Measurements from ENCODE around the gene CHMP1B. TPM values are rescaled to one million over a fixed set of nuclear protein-coding genes. Genes with fewer than 3 reads are reported as not detected.
"Not testable (repeated sequence)": the region's sequence is repeated elsewhere in the genome, so short reads cannot be mapped to it uniquely, and the experiment has no call there.

Gene CHMP1B
- total RNA-seq, 1 donor from 2014 or later = 44.3 TPM

DNA sequence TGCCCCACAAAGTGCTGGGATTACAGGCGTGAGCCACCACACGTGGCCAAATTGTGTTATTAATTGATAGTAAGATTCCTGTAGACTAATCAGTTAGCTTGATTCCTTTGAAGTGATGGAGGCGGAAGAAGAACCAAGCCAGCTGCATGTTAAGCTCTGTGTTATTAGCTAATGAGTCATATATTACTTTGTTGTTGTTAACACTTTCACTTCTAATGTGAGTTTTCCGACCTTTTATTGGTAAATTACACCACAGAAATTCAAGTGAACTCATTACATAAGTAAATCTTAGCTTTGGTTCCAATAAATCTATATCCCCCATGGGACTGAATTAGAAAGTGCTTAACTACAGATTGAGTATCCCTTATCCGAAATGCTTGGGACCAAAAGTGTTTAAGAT is 20.3 kb downstream of the CHMP1B start:
- no peak for DNase-seq

DNA sequence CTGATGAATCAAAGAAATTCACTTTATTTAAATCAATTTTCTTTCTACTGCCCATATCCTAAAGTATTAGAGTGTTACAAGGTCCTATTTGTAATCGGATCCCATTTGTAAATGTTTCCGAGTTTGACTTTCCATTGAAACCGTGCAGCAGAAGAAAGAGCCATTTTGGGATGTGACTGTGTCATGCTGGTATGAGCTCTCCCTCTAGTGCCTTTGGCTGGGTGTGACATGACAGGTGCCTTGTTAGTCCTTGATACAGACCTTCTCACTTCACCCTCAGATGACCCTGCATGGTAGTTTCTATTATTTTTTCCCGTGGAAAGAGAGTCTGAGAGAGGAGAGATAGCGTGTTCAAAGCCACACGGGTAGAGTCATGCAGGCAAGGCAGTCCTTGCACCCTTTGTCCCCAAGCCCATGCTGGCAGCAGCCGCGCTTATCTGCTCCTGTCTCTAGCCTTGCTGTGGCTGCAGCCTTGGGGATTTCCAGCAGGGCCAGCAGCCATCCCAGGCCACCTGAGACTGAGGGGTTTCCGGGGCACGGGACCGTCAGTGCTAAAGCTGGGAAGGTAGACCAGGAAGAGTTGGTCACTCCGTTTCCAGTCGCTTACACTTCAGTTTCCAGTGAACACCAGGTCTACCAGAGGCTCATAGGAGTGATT is 21.4 kb downstream of the CHMP1B start:
- no peak for DNase-seq

DNA sequence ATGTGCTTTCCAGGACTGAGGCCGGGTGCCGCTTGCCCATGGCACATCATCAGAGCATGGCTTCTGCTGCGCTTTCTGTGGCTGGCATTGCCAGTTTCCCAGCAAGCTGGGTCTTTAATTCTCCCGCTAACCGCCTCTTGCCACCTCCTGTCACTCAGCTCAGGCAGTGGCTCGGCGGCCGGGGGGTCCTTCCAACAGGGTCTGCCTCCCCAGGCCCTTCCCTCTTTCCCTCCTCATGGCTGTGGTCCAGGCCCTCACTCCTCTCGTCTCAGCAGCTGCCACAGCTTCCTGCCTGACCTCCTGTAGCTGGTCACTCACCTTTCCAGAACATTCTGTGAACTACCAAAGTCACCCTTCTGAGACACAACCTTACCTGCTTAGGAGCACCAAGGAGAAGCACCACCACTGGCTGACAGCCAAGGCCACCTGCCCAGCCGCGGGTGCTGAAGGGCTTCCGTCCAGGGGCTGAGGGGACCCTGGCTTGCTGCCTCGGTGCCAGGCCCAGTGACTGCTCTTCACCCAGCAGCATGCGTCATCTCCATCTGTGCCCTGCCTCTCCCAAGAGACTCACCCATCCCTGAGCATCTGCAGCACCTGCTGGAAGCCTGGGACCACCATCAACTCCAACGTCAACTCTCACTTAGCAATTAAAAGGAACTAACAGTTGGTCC is 22.6 kb downstream of the CHMP1B start:
- no peak for DNase-seq

DNA sequence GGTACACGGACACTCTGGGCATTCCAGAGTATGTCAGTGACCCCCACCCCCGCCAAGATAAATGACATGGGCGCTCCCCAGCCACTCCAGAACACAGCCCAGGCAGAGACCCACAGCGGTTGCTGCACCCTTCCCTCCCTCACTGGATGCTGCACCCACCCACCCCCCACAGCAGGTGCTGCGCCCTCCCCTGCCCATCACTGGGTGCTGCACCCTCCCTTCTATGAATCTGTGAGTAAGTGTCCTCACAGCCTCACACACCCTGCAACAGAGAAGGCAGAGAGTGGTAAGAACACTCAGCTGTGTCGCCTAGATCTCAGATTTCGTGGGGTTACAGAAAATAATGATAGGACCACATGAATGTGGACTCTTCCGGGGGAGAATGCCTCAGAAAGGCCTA is 23.5 kb downstream of the CHMP1B start:
- DNase-seq = no peak

DNA sequence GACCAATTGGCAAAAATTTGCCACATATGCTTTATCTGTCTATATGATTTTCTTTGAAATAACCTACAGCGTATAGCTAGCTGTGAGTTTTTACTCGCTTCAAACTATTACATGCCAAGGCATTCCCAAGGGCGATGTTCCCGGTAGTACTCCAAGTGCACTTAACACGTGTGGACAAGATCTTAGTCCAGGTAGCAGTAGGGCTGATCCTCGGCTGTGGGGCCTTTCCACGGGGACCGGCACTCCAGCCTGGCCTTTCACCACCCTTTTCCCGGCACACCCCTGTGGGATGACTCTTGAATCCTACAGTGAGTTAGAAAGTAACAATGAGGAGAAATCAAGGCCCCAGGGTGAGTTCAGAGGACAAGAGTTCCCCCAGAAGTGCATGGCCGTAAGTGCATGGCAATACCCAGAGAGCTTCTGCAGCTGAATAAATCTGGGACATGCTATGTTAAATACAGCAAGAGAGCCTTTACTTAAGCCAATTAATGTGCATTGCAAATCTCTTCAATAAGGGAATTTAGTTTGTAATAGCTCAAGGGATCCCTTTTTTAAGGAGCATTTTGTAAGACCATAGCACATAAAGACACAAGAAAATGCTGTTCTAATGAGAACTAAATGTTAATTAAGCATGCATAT is 26.4 kb downstream of the CHMP1B start:
- no peak for DNase-seq

DNA sequence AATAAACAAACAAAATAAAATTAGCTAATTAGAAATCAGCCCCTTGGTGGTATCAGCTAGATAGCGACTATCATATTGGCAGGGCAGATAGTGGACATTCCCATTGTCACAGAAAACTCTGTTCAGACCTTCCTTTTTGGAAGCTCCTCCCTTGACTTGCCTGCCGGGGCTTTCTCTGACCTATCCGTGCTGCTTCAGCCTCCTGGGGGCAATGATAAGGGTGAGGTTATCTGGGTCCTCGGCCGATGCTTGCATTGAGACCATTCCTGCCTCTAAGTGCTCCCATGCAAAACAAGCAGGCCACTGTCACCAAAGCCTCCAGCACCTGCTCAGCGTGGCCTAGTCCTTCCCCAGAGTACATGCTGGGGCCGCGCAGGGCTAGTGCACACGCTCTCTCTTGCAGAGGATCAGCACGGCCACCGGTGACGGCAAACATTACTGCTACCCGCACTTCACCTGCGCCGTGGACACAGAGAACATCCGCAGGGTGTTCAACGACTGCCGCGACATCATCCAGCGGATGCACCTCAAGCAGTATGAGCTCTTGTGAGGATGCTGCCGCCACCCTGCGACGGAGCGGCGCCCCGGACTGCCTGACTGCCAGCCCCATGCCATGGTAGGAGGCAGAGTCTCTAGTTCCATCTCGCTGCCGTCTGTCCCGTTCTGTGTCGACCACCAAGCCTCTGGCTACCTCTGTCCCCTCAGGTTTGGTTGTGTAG is 29.5 kb downstream of the CHMP1B start:
- DNase-seq = no peak

DNA sequence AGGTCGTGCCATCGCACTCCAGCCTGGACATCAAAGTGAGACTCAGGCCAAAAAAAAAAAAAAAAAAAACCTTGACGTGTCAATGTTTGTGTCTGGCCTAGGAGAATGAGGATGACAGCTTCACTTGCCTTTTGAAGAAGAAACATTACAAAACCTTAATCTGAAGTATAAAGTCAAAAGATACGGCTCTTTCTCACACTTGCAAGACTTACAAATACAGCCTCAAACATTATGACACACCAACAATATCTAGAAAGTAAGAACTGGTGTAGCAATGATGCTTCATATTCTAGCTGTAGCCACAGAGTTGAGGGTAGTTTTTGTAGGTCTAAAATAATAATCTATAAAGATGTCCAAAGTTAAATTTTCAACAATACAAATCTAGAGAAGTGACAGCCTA is 31.4 kb downstream of the CHMP1B start:
- no peak for DNase-seq

DNA sequence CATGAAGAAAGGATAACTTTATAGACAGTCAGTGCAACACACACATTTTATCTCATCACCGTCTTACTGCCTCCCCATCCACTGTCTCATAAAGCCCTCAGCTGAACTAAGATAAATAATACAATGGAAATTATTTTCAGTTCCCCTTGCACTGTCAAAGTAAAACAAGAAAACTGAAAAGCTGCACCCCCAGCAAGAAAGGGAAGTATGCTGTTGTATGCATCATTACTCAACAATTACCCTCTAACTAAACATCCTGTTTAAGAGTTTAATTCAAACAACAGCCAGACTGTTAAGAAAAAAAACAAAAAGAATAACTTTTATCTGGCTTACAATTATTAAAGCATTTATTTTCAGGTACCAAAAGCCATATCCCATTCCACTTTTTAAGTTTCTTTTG is 31.9 kb downstream of the CHMP1B start:
- no peak for DNase-seq

DNA sequence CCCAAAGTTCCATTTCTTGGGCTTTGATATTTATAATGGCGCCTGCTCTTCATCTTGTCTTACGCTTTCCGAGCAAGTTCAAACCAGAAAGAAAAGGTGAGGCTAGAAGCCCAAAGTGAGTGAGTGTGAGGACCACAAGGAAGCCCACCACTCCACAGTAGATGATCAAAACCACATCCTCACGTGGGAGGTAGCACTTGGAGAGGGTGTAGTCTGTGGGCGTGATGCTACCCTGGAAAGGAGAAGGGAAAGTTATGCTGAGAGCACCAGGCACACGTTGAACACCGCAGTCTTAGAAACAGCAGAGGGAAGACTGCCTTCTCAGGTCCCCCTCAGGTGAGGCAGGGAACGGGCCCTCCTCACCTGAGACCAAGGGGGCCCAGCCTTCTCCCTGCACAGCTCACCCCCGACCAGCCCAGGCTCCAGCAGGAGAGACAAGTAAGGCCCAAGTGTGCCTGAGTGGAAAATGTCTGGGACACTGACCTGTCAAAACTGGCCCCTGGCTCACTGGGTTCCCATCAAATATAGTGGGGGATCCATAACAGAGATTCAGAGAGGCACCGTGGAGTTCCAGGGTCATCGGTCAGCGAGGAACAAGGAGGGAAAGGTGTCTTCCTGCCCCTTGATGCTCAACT is 33.3 kb downstream of the CHMP1B start:
- no peak for DNase-seq

DNA sequence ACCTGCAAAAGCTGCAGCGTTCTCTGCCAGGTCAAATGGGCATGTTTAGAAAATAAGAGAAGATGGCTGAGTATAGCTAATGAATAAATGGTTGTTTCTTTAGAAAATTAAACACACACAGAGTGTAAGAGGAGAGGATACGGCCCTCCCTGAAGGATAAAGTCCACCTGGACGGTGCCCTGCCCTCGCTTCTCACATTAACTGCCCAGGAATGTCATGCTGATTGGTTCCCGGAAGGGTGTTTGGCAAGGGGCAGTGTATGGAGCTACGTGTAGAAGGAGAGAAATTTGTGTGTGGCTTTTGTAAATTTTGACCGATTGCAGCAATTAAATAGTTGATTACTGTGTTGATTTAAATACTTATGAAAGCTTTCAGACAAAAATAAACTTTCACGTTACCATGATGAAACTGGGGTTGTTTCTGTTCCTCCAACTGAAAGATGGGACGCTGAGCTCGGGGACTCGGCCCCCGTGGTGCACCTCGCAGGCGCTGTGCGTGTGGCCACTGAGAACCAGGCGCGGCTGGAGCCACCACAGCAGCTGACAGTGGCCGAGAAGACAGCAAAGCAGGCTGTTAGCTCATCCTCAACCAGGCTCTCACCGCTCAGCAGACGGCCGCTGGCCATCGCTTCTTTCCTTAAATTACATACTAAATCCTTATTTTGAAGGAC is 34.2 kb downstream of the CHMP1B start:
- no peak for DNase-seq

DNA sequence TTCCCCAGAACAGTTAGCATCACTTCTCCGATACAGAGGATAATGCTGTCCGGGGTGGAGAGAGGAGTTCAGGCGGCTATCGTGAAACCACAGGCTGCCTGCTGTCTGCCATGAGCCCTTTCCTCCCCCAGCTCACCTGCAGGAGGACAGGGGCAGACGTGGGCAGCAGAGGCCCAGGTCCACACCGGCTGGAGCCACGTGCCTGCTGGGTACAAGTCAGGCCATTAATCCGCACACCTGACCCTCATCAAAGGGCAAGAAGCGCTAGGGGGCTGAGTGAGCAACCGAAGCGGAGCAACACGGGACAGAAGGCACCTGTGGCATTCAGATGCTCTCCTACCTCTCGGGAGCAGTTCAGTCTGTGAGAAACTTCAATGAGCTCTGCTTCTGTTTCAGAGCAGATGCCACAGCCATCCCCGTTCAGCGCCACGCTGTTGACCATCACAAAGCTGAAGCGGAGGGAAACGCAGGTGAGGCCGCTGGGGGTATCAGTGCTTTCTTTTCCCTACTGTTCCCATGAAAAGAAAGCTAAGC is 35.4 kb downstream of the CHMP1B start:
- no peak for DNase-seq

DNA sequence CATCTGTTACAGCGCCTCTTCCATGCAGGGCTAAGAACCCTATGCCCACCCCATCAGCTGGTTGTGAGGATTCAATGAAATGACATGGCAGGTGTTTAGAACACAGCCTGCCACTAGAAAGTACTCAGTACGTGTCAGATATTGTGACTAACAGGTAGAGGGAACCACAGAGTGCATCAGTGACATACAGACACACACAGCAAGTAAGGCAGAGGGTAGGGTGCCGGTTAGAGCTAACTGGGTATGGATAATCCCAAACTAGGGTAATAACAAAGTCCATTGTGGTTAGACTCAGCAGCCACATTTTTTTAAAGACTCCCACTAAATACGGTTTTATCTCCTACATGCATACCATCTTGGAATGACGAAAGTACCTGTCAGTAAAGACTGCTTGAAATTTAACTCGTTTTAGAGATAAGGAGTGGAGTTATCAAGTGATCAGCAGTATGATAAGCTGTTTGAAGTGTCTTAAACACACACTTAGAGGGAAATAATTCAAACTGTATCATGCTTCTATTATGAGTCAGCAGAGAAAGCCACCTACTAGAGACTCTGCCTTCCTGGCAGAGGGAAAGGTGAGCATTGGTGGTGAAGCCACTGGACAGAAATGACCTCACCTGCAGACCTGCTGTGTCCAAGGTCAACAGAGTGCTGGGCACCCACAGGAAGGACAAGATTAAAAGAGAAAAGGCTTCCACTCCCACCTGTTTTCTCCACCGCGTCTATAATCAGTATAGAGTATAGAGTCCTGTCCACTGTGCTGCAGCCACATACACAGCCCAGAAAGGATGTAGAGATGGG is 36.3 kb downstream of the CHMP1B start:
- no peak for DNase-seq

DNA sequence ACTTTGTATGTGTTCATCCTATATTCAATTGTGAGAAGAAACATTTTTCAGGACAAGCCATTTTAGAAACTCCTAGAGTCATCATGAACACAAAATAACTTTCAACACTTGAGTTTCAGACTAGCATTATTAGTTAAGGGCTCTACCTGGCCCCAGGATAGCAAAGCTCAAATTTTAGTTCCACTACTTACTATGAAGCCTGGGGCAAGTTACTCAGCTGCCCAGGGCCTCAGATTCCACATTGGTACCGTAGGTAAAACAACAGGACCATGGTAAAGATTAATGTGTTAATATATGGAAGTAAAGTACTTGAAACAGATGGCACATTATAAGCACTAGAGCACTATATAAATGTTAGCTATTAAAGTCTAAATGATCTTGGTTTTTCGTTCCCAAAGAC is 37.5 kb downstream of the CHMP1B start:
- no peak for DNase-seq

DNA sequence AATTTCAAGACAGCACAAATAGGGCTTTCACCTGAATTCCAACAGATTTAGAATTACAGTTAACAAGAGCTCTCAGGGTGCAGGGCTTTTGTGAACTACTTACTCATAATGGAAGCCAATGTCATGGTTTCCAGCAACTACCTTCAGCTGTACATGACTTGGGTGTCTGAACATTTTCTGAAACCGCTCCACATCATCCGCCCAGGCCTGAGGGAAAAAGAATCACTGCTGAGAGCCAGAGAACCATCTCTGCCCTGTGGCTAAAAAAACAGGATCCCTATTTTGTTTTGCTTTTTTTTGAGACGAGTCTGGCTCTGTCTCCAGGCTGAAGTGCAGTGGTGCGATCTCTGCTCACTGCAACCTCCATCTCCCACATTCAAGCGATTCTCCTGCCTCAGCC is 38.1 kb downstream of the CHMP1B start:
- DNase-seq = no peak

DNA sequence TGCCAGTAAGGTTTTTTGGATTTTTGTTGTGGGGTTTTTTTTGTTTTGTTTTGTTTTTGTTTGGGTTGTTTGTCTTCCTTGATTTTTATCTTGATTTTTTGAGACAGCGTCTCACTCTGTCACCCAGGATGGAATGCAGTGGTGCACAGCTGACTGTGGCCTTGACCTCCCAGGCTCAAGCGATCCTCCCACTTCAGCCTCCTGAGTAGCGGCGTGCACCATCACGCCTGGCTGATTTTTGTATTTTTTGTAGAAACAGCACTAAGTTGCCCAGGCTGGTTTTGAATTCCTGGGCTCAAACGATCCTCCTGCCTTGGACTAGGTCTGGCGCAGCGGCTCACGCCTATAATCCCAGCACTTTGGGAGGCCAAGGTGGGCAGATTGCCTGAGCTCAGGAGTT is 40.5 kb downstream of the CHMP1B start:
- no peak for DNase-seq

DNA sequence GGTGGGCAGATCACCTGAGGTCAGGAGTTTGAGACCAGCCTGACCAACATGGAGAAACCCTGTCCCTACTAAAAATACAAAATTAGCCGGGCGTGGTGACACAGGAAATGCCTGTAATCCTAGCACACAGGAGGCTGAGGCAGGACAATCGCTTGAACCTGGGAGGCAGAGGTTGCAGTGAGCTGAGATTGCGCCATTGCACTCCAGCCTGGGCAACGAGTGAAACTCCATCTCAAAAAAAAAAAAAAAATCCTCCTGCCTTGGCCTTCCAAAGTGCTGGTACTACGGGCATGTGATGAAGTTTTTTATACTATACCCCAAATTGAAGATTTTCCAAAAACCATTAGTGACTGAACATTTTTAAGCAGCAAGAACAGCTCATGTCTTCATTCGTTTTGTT is 41.2 kb downstream of the CHMP1B start:
- not testable (repeated sequence) for DNase-seq

DNA sequence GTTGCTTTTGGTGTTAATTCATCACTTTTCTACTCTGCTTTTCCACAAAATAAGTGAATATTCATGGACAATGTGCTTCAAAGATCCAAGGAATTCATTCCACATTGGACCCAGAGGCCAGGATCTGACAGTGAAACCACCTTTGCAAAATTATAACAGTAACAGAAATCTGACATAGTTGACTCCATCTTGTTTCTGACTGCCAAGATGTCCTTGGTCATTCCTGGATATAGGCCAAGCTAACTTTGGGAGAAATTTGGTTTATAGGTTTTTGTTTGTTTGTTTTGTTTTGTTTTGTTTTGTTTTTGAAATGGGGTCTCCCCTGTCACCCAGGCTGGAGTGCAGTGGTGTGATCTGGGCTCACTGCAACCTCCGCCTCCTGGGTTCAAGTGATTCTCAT is 46.6 kb downstream of the CHMP1B start:
- no peak for DNase-seq

DNA sequence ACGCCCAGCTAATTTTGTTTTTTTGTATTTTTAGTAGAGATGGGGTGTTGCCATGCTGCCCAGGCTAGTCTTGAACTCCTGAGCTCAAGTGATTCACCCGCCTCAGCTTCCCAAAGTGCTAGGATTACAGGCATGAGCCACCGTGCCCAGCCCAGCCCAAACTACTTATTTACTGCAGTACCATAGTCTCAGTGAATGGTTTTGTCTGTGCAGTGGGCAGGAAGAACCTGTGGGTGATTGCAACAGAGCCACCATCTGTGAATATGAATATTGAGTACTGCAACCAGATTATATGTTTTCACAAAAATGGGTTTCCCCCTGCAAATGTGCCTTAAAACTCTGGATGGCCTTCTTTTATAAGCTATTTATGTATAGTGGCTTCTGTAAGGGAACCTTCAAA is 47.9 kb downstream of the CHMP1B start:
- no peak for DNase-seq

DNA sequence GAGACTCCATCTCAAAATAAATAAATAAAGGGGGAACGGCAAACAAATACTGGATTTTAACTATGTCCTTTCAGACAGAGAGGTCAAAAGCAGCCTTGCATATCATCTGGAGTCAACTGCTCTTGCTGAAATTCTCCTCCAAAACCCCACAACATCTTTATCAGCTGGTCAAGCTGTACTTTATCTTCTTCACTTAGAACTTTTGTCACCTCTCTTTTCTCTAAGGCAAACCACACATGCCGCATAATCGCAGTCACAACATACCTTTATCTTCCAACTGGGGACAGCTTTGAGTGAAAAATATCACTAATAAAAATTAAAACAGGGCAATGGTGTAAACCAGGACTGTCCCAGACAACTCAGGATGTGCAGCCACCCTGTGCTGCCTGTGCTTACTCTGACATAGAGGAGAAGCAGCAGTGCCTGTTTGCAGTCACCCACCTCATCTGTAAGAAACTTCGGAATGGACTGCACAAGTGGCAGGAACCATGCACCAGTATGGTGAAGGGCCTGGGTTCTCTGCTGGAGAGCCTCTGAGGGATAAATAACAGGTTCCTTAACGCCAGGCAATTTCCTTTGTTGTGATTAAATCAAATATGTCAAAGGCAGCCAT is 50.7 kb downstream of the CHMP1B start:
- no peak for DNase-seq

DNA sequence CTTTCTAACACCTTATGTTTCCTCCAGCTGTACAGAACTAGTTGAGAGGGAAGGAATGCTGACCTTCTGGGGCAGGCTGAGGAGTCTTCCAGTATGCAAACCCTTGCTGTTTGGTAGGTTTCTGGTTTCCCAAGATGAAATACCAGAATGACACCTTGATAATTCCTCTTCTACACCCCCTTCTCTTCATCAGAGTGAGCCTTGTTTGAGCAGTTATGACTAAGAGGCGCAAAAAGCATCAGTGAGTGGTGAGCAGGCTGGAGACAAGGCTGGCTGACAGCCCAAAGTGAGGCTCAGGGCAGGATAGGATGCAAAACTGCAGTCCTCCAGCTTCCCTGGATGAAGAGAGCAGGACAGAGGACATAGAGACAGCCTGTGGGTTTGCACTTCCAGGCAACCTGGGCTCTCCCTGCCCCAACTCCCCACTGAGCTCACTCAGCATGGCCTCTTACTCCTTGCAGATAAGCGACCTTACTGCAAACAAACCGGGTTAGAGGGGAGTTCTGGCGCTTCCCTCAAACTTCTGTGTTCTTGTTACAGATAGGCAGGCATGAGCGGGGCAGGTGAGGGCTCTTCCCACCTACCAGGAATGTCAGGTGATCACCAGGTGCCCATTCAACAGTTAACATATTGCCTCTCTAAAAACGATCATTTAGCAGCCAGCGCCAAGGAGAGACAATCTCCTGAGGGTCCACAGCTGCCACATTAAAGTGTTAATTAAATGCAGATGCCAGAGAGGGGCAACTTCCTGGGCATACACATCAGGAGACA is 51.5 kb downstream of the CHMP1B start:
- DNase-seq = no peak
